CD8-positive, alpha-beta memory T cell (primary cell): ENCODE measurements around the gene ATP1B1. TPM values are rescaled to one million over a fixed set of nuclear protein-coding genes. Genes with fewer than 3 reads are reported as not detected.
"Not testable (repeated sequence)": the region's sequence is repeated elsewhere in the genome, so short reads cannot be mapped to it uniquely, and the experiment has no call there.

Experiments used
- CTCF ChIA-PET: fragments of 350-600 bp; sonication (Branson Sonifier 250); formaldehyde crosslinking; loops from one replicate; lab custom pipeline; 2021; ENCODE audit warnings: antibody characterized with exemption; lab: Charles Lee
- POLR2A ChIA-PET: fragments of 350-600 bp; sonication (Branson Sonifier 250); formaldehyde crosslinking; loops from one replicate; lab custom pipeline; 2021; ENCODE audit warnings: antibody characterized with exemption; lab: Charles Lee
- DNase-seq, 5 donors: peaks; one replicate each; pipeline versions ENCODE4 v3.0.0 to v3.0.0-alpha.2; 2020 to 2022; ENCODE audit warnings: mixed read lengths in 1 of 5
- H3K27ac ChIP-seq: one replicate; pipeline ENCODE4 v1.7.0; 2013; ENCODE audit warnings: low read depth, mild to moderate bottlenecking, low read length, moderate library complexity
- H3K27me3 ChIP-seq: 2 replicates; pipeline ENCODE4 v1.7.0; 2013; ENCODE audit warnings: low read length, mild to moderate bottlenecking; ENCODE audit not compliant: insufficient read depth, poor library complexity, severe bottlenecking
- H3K36me3 ChIP-seq: 2 replicates; pipeline ENCODE4 v1.7.0; 2013; ENCODE audit warnings: mild to moderate bottlenecking, low read length, moderate library complexity; ENCODE audit not compliant: insufficient read depth
- H3K4me1 ChIP-seq: 2 replicates; pipeline ENCODE4 v1.7.0; 2013; ENCODE audit warnings: mild to moderate bottlenecking, low read length, moderate library complexity; ENCODE audit not compliant: insufficient read depth
- H3K4me3 ChIP-seq: 2 replicates; pipeline ENCODE4 v1.7.0; 2013; ENCODE audit warnings: mild to moderate bottlenecking, low read length
- H3K9me3 ChIP-seq: 2 replicates; pipeline ENCODE4 v1.7.0; 2013; ENCODE audit warnings: mild to moderate bottlenecking, low read length
- H3K27ac Mint-ChIP-seq, 8 donors: one replicate each; pipeline ENCODE4 v1.8.0; 2020 to 2021; ENCODE audit warnings: mixed read lengths in 8 of 8, mild to moderate bottlenecking in 6 of 8, inconsistent platforms in 3 of 8, moderate library complexity in 3 of 8
- H3K27me3 Mint-ChIP-seq, 2 donors: one replicate each; pipeline ENCODE4 v1.8.0; 2020 to 2021; ENCODE audit warnings: mixed read lengths in 2 of 2, mild to moderate bottlenecking in 1 of 2, moderate library complexity in 1 of 2
- H3K36me3 Mint-ChIP-seq, 3 donors: one replicate each; pipeline ENCODE4 v1.8.0; 2020 to 2021; ENCODE audit warnings: mixed read lengths in 3 of 3, inconsistent platforms in 1 of 3, mild to moderate bottlenecking in 1 of 3
- H3K4me1 Mint-ChIP-seq, 3 donors: one replicate each; pipeline ENCODE4 v1.8.0; 2020 to 2021; ENCODE audit warnings: mixed read lengths in 3 of 3, inconsistent platforms in 1 of 3, mild to moderate bottlenecking in 1 of 3
- H3K4me3 Mint-ChIP-seq, 7 donors: one replicate each; pipeline ENCODE4 v1.8.0; 2020 to 2021; ENCODE audit warnings: mixed read lengths in 7 of 7, mild to moderate bottlenecking in 6 of 7, moderate library complexity in 4 of 7, inconsistent platforms in 2 of 7
- H3K9me3 Mint-ChIP-seq, 5 donors: one replicate each; pipeline ENCODE4 v1.8.0; 2020 to 2022; ENCODE audit warnings: mixed read lengths in 5 of 5, mild to moderate bottlenecking in 3 of 5, moderate library complexity in 2 of 5, inconsistent platforms in 1 of 5
- polyA plus RNA-seq: library from polyadenylated mRNA; unstranded; fragments of 300-500 nt; fragmentation: Illumina TruSeq; gene quantifications from one replicate; pipeline ENCODE4 v1.2.3, GENCODE V29; 2021
- total RNA-seq, 2 experiments: library from RNA; stranded (reverse); gene quantifications; one replicate each; pipeline ENCODE4 v1.2.3, GENCODE V29; 2021

Gene ATP1B1
- total and polyA plus RNA-seq, 3 experiments from 2014 or later = 1.7 to 4.5 (median 3.7) TPM

DNA sequence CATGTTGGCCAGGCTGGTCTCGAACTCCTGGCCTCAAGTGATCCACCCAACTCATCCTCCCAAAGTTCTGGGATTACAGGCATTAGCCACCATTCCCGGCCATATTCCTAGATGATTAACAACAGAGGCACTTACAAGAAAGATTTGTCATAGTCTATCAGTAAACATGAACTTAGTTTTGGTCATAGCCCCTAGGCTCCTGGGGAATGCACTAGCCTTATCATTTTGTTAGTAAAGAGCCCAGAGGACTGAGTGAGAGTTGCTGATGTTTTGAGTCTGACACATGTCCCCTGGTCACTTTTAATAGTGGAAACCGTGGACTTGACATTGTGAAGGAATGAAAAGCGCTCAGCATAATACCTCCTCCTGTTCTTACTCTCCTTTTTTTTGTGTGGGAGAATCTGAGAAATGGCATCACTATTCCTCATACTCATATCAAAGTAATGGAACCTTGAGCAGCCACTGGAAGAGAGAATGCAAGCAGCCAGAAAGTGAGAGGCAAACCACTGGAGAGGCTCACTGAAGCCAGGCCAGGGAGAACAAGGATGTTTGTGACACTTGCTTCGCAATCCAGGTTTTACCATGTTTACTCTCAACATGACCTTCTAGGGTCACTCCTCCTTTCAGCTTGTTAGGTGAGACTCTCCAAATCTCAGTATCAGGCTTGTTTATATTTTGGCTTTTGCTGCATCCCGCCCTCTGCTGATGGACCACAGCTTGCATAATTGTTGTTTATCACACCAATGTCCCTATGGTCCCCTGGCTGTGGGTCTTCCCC lies 14.8 kb downstream of the ATP1B1 start:
- no peak overlapping the region for H3K27ac Mint-ChIP-seq
- Histone ChIP-seq H3K27ac (no peak overlapping the region), H3K36me3 (no peaks in the 10 kb centered on the region), H3K4me1 (no peaks in the 10 kb centered on the region), H3K9me3 (no peaks in the 10 kb centered on the region), H3K4me3 (no peak overlapping the region), H3K27me3 (no peaks in the 10 kb centered on the region)
- POLR2A ChIA-PET = interaction anchor here (0.7 kb wide), 1 partner anchor 793 kb away, joined by 5 read pairs; no protein-coding TSS in a partner anchor
- H3K27me3 Mint-ChIP-seq = no peaks in the 10 kb centered on the region
- CTCF ChIA-PET = no interaction called here
- H3K36me3 Mint-ChIP-seq = peaks cover 0 to 21% (median 2%) of the 10 kb centered on the region in 3 donors
- peaks cover under 1 to 2% (median under 1%) of the 10 kb centered on the region in 3 donors for H3K4me1 Mint-ChIP-seq
- no peak overlapping the region for H3K4me3 Mint-ChIP-seq
- H3K9me3 Mint-ChIP-seq = no peaks in the 10 kb centered on the region
- no peak for DNase-seq

DNA sequence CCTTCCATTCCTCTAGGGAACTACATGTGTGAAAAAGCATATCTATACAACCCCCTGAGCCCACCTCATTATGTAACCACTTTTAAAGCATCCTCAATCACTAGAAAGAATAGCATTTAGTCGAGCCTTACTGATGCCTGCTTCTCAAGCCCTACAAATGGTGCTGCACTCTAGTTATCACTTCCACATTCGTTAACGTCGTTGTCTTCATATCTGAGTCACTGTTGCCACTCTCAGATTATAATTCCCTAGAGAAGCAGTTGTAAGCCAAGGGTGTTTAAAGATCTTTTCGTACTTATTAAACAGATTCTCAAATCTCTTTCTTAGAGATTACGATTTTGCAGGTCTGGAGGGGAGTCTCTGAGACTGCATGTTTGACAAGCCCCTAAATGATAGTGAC lies 16.5 kb downstream of the ATP1B1 start:
- H3K9me3 Mint-ChIP-seq = no peaks in the 10 kb centered on the region
- Histone ChIP-seq H3K27ac (no peak overlapping the region), H3K27me3 (no peaks in the 10 kb centered on the region), H3K36me3 (no peaks in the 10 kb centered on the region), H3K9me3 (no peaks in the 10 kb centered on the region), H3K4me3 (no peak overlapping the region), H3K4me1 (no peaks in the 10 kb centered on the region)
- CTCF ChIA-PET = no interaction called here
- H3K4me1 Mint-ChIP-seq = no peaks in the 10 kb centered on the region
- no peaks in the 10 kb centered on the region for H3K27me3 Mint-ChIP-seq
- H3K36me3 Mint-ChIP-seq = peaks cover 0 to 14% (median 2%) of the 10 kb centered on the region in 3 donors
- POLR2A ChIA-PET = no interaction called here
- H3K27ac Mint-ChIP-seq = no peak overlapping the region
- DNase-seq = no peak
- no peak overlapping the region for H3K4me3 Mint-ChIP-seq

DNA sequence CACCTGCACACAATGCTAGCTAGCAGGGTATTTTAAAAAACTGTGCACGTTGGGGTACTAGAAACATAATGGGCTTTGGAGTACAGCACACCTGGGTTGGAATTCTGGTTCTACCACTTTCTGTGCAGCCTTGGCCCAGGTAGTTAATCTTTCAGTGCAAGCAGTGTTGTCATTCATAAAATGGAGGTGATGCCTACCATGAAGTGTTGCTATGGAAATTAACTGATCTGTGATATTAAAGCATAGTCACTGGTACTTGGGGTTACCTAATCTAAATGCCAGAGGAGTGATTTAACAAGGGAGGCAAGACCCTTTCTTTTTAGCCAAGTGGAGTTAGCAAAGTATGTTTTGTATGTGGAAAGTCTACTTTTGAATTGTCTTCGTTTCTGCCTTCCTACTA lies 18.0 kb downstream of the ATP1B1 start:
- Mint-ChIP-seq H3K27me3 (no peaks in the 10 kb centered on the region), H3K36me3 (peaks cover 2 to 21% (median 2%) of the 10 kb centered on the region in 3 donors), H3K4me3 (no peak overlapping the region), H3K27ac (peak overlapping the region in 1 of 8 donors; percentile 34), H3K4me1 (no peaks in the 10 kb centered on the region), H3K9me3 (no peaks in the 10 kb centered on the region)
- no peak overlapping the region for H3K4me3 ChIP-seq
- H3K27me3 ChIP-seq = no peaks in the 10 kb centered on the region
- ChIA-PET CTCF (interaction anchor here (1.2 to 1.5 kb wide), 2 partner anchors 17 to 18 kb away, joined by 3 to 4 read pairs; partner anchors contain the start of gene ATP1B1), POLR2A (no interaction called here)
- no peaks in the 10 kb centered on the region for H3K4me1 ChIP-seq
- DNase-seq = no peak
- no peaks in the 10 kb centered on the region for H3K36me3 ChIP-seq
- no peak overlapping the region for H3K27ac ChIP-seq
- no peaks in the 10 kb centered on the region for H3K9me3 ChIP-seq

DNA sequence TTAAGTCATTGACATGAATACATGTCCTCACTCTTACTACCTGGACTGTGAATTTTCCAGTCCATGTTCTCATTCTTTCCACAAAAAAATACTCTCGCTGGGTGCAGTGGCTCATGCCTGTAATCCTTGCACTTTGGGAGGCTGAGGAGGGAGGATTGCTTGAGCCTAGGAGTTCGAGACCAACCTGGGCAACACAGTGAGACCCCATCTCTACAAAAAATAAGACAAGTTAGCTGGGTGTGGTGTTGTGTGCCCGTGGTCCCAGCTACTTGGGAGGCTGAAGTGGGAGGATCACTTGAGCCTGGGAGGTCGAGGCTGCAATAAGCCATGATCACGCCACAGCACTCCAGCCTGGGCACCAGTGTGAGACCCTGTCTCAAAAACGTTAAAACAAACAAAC lies 19.1 kb downstream of the ATP1B1 start:
- CTCF ChIA-PET = interaction anchor here (1.2 to 1.5 kb wide), 2 partner anchors 16 to 19 kb away, joined by 3 to 4 read pairs; partner anchors contain the start of gene ATP1B1
- H3K27me3 ChIP-seq, H3K4me3 ChIP-seq, H3K9me3 Mint-ChIP-seq, H3K36me3 ChIP-seq, H3K4me1 ChIP-seq, H3K27me3 Mint-ChIP-seq, H3K4me1 Mint-ChIP-seq, POLR2A ChIA-PET, H3K27ac Mint-ChIP-seq, DNase-seq, H3K9me3 ChIP-seq, H3K27ac ChIP-seq, H3K4me3 Mint-ChIP-seq: not testable (repeated sequence)
- peaks cover 2 to 25% (median 2%) of the 10 kb centered on the region in 3 donors for H3K36me3 Mint-ChIP-seq

DNA sequence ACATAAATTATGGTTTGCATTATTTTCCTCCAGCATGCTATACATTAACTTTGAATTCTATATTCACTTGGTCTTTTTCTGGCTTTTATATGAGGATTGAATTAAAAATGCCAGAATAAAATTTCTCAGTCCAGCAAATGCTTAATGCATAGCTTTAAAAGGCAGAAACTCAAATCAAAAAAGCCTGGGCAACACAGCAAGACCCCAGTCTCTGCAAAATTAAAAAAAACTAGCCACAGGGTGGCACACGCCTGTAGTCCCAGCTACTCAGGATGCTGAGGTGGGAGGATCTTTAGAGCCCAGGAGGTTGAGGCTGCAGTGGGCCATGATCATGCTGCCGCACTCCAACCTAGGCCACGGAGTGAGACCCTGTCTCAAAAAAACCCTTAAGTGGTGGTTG lies 19.8 kb downstream of the ATP1B1 start:
- no peak for DNase-seq
- H3K9me3 ChIP-seq = no peaks in the 10 kb centered on the region
- H3K4me3 Mint-ChIP-seq = no peak overlapping the region
- H3K27me3 Mint-ChIP-seq = peaks cover 0 to 2% of the 10 kb centered on the region in 2 donors
- H3K27ac Mint-ChIP-seq = no peak overlapping the region
- H3K9me3 Mint-ChIP-seq = no peaks in the 10 kb centered on the region
- no peak overlapping the region for H3K4me3 ChIP-seq
- ChIA-PET POLR2A (no interaction called here), CTCF (no interaction called here)
- no peaks in the 10 kb centered on the region for H3K4me1 ChIP-seq
- no peak overlapping the region for H3K27ac ChIP-seq
- no peaks in the 10 kb centered on the region for H3K36me3 ChIP-seq
- no peaks in the 10 kb centered on the region for H3K4me1 Mint-ChIP-seq
- H3K27me3 ChIP-seq = no peaks in the 10 kb centered on the region
- peaks cover 2 to 25% (median 2%) of the 10 kb centered on the region in 3 donors for H3K36me3 Mint-ChIP-seq

DNA sequence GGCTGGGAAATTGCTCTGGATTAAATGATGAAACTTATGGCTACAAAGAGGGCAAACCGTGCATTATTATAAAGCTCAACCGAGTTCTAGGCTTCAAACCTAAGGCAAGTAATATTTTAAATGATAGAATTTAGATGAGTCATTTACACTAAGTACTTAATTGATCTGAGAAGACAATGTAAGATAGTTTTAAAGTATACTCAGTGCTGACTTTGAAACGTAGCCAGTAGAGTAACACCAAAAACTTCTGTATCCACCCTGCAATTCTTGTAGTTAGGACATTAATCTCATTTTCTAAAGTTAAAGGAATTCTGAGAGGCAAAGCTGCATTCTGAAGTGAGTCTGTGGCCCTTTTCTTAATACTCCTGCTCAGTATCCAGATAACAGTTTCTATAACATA lies 20.8 kb downstream of the ATP1B1 start:
- H3K9me3 ChIP-seq = no peaks in the 10 kb centered on the region

DNA sequence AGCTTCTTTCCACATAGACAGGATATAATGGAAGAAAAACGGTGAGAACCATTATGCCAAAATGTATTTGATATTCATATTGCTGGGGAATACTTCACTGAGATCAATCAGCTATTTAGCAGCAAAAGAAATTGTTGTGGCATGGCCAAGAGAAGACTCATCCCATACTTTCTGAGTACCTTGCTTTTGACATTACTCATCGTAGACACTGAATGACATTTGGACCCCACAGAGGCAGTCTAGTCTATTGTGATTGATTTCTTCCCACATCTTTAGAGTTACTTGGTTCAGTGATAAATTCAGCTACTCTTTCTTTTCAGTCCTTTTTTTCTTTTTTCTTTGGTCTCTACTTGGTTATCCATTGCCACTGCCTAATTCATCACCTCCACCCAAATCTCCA lies 22.1 kb downstream of the ATP1B1 start:
- Mint-ChIP-seq H3K27me3 (peaks cover 0 to 2% of the 10 kb centered on the region in 2 donors), H3K36me3 (peaks cover 6 to 21% (median 9%) of the 10 kb centered on the region in 3 donors), H3K4me3 (no peak overlapping the region), H3K4me1 (peaks cover 2 to 6% (median 3%) of the 10 kb centered on the region in 3 donors), H3K27ac (no peak overlapping the region), H3K9me3 (no peaks in the 10 kb centered on the region)
- Histone ChIP-seq H3K36me3 (no peaks in the 10 kb centered on the region), H3K4me1 (no peaks in the 10 kb centered on the region), H3K9me3 (no peaks in the 10 kb centered on the region), H3K27ac (no peak overlapping the region), H3K4me3 (no peak overlapping the region), H3K27me3 (no peaks in the 10 kb centered on the region)
- no peak for DNase-seq
- ChIA-PET CTCF (no interaction called here), POLR2A (no interaction called here)

More for the DNA sequence above, 20.8 kb downstream of the ATP1B1 start:
- ChIA-PET POLR2A (no interaction called here), CTCF (no interaction called here)
- no peaks in the 10 kb centered on the region for H3K27me3 ChIP-seq
- no peak overlapping the region for H3K4me3 Mint-ChIP-seq
- no peak overlapping the region for H3K27ac Mint-ChIP-seq
- H3K4me1 ChIP-seq = no peaks in the 10 kb centered on the region
- H3K27ac ChIP-seq = no peak overlapping the region
- DNase-seq = no peak
- H3K36me3 Mint-ChIP-seq = peaks cover 2 to 21% (median 5%) of the 10 kb centered on the region in 3 donors
- H3K4me3 ChIP-seq = no peak overlapping the region
- H3K36me3 ChIP-seq = no peaks in the 10 kb centered on the region
- no peaks in the 10 kb centered on the region for H3K9me3 Mint-ChIP-seq
- H3K4me1 Mint-ChIP-seq = no peaks in the 10 kb centered on the region
- H3K27me3 Mint-ChIP-seq = peaks cover 0 to 2% of the 10 kb centered on the region in 2 donors

DNA sequence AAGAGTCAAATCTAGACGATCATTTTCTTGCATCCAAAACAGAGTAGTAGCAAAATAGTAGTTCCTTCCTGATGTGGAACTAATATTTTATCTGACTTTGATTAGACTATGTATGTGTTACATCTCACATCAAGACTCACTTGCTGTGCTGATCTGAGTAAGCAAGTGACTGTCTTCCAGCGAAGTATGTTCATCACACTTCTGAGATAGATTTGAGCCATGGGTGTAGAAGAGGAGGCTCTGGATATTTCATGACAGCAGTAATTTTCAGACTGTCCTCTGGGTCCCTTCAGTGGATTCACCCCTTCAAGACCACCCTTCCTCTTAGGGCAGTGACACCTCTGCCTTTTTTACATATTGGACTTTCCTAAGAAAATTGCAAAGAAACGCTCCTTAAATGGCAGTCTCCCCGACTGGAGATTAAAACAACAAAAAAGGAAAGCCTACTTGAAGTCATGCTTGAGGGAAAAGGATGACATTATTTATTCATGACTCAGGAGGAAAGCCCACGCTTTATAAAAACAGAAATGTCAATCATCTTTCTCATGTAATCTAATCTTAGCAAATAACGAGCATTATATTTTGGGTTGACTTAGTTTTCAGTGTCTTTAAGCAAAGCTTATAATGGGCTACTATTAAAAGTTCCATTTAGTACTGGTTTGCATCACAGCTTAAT lies 22.8 kb downstream of the ATP1B1 start:
- Histone ChIP-seq H3K27me3 (no peaks in the 10 kb centered on the region), H3K4me3 (no peak overlapping the region), H3K27ac (no peak overlapping the region), H3K36me3 (no peaks in the 10 kb centered on the region), H3K4me1 (no peaks in the 10 kb centered on the region), H3K9me3 (no peaks in the 10 kb centered on the region)
- no peak overlapping the region for H3K4me3 Mint-ChIP-seq
- POLR2A ChIA-PET = no interaction called here
- H3K27ac Mint-ChIP-seq = peak overlapping the region in 1 of 8 donors; percentile 0
- CTCF ChIA-PET = no interaction called here
- H3K36me3 Mint-ChIP-seq = peaks cover 6 to 21% (median 9%) of the 10 kb centered on the region in 3 donors
- peaks cover 0 to 2% of the 10 kb centered on the region in 2 donors for H3K27me3 Mint-ChIP-seq
- H3K4me1 Mint-ChIP-seq = peaks cover 3 to 10% (median 6%) of the 10 kb centered on the region in 3 donors
- H3K9me3 Mint-ChIP-seq = no peaks in the 10 kb centered on the region
- DNase-seq = no peak
